Measurements from ENCODE around the gene OTOG.

OTOG gene

GRCh38 chr11:17596711-17597110 is 49.7 kb downstream of the OTOG start:
- no peak for TF ChIP-seq CTCF (IDR thresholded peaks at IDR 0.05; ENCODE audit: low read depth, low read length)
- H3K27me3 ChIP-seq = no peaks in the 10 kb centered on the region

GRCh38 chr11:17597770-17598169 is 50.7 kb downstream of the OTOG start:
- no peaks in the 10 kb centered on the region for H3K27me3 ChIP-seq
- TF ChIP-seq CTCF (IDR thresholded peaks at IDR 0.05; ENCODE audit: low read depth, low read length) = no peak
- H3K9me3 ChIP-seq = no peaks in the 10 kb centered on the region
- no peaks in the 10 kb centered on the region for H3K4me1 ChIP-seq
- H3K4me3 ChIP-seq (ENCODE audit: low read depth, low read length) = no peak overlapping the region
- no peak for DNase-seq
- H3K36me3 ChIP-seq = no peaks in the 10 kb centered on the region

More at GRCh38 chr11:17596711-17597110, 49.7 kb downstream of the OTOG start:
- H3K4me1 ChIP-seq = no peaks in the 10 kb centered on the region
- no peaks in the 10 kb centered on the region for H3K36me3 ChIP-seq
- no peaks in the 10 kb centered on the region for H3K9me3 ChIP-seq
- no peak for DNase-seq
- no peak overlapping the region for H3K4me3 ChIP-seq (ENCODE audit: low read depth, low read length)

- Histone ChIP-seq H3K4me3 (ENCODE audit: low read depth, low read length) (no peak overlapping the region), H3K4me1 (no peaks in the 10 kb centered on the region), H3K27me3 (no peaks in the 10 kb centered on the region), H3K9me3 (no peaks in the 10 kb centered on the region), H3K36me3 (no peaks in the 10 kb centered on the region)
- peak; percentile 85 for TF ChIP-seq CTCF (IDR thresholded peaks at IDR 0.05; ENCODE audit: low read depth, low read length)
- peak; percentile 73 for DNase-seq
Observed at GRCh38 chr11:17598700-17599459, 51.8 kb downstream of the OTOG start.

- TF ChIP-seq CTCF (IDR thresholded peaks at IDR 0.05; ENCODE audit: low read depth, low read length) = no peak
- no peak for DNase-seq
Observed at GRCh38 chr11:17599460-17599925, 52.4 kb downstream of the OTOG start.

GRCh38 chr11:17600316-17601255 is 53.5 kb downstream of the OTOG start:
- no peaks in the 10 kb centered on the region for H3K4me1 ChIP-seq
- H3K36me3 ChIP-seq = no peaks in the 10 kb centered on the region
- no peak overlapping the region for H3K4me3 ChIP-seq (ENCODE audit: low read depth, low read length)
- DNase-seq = peak; percentile 55
- no peaks in the 10 kb centered on the region for H3K9me3 ChIP-seq
- H3K27me3 ChIP-seq = no peaks in the 10 kb centered on the region
- TF ChIP-seq CTCF (IDR thresholded peaks at IDR 0.05; ENCODE audit: low read depth, low read length) = no peak

More at GRCh38 chr11:17599460-17599925, 52.4 kb downstream of the OTOG start:
- H3K27me3 ChIP-seq = no peaks in the 10 kb centered on the region
- H3K4me3 ChIP-seq (ENCODE audit: low read depth, low read length) = no peak overlapping the region
- H3K36me3 ChIP-seq = no peaks in the 10 kb centered on the region
- no peaks in the 10 kb centered on the region for H3K4me1 ChIP-seq
- H3K9me3 ChIP-seq = no peaks in the 10 kb centered on the region

All from BE2C (cell line).